ENCODE data around the gene NOP9.

Gene NOP9

GRCh38 chr14:24323341-24323740 is 23.7 kb downstream of the NOP9 start:
- Histone ChIP-seq H3K27me3 (ENCODE audit: control insufficient read depth in 3 of 3, insufficient read depth in 3 of 3, low read depth in 1 of 3, low read length in 3 of 3) (peaks cover 0 to 56% (median 10%) of the 10 kb centered on the region in 3 experiments), H2BK5ac (ENCODE audit: low read length) (no peak overlapping the region), H3K23ac (ENCODE audit: low read depth, low read length, poor library complexity) (peak overlapping the region; percentile 77), H3K36me3 (replicated peaks in 1 of 2; ENCODE audit: control insufficient read depth in 2 of 2, insufficient read depth in 2 of 2, low read length in 2 of 2) (no peaks in the 10 kb centered on the region), H3K27ac (replicated peaks; ENCODE audit: low read length) (no peak overlapping the region), H4K91ac (ENCODE audit: low read depth, low read length, poor library complexity) (no peak overlapping the region), H3K4ac (ENCODE audit: low read length) (no peak overlapping the region), H3K4me3 (ENCODE audit: low read length in 2 of 2) (no peak overlapping the region), H2BK12ac (ENCODE audit: low read length) (no peak overlapping the region), H3K79me1 (ENCODE audit: low read depth, low read length) (no peaks in the 10 kb centered on the region), H3K4me2 (ENCODE audit: insufficient read depth, low read length, poor library complexity, severe bottlenecking) (no peak overlapping the region), H4K8ac (ENCODE audit: low read depth, low read length) (no peak overlapping the region), H2AFZ (ENCODE audit: low read length) (no peak overlapping the region), H3K14ac (ENCODE audit: low read length) (no peak overlapping the region), H2BK15ac (ENCODE audit: low read length) (no peak overlapping the region), H3K18ac (ENCODE audit: low read length) (no peak overlapping the region), H2BK120ac (ENCODE audit: low read depth, low read length) (no peak overlapping the region), H3K9ac (ENCODE audit: low read depth, low read length, poor library complexity) (no peak overlapping the region), H3K9me3 (replicated peaks in 1 of 2; ENCODE audit: control insufficient read depth in 2 of 2, insufficient read depth in 1 of 2, low read depth in 1 of 2, low read length in 2 of 2) (peaks cover 0 to 2% of the 10 kb centered on the region in 2 donors), H2AK5ac (ENCODE audit: low read depth, low read length) (peak overlapping the region; percentile 65), H3K4me1 (ENCODE audit: control insufficient read depth in 2 of 2, insufficient read depth in 1 of 2, low read depth in 1 of 2, low read length in 2 of 2) (peaks cover 4% of the 10 kb centered on the region in 2 donors)
- no peak for DNase-seq (ENCODE audit: low spot score)
- WGBS, 2 donors (ENCODE audit: extremely low coverage in 2 of 2, insufficient read length in 2 of 2, insufficient replicate concordance in 1 of 2): no CpG with 5 or more reads among the region's 3 CpGs

- H3K4me3 ChIP-seq (ENCODE audit: low read length in 2 of 2): peak overlapping the region in 1 of 2 donors; percentile 25
- peak overlapping the region; percentile 22 for H2BK12ac ChIP-seq (ENCODE audit: low read length)
- H3K27ac ChIP-seq (replicated peaks; ENCODE audit: low read length): no peak overlapping the region
- H4K8ac ChIP-seq (ENCODE audit: low read depth, low read length): no peak overlapping the region
- H3K18ac ChIP-seq (ENCODE audit: low read length): peak overlapping the region; percentile 80
- no peaks in the 10 kb centered on the region for H3K36me3 ChIP-seq (replicated peaks in 1 of 2; ENCODE audit: control insufficient read depth in 2 of 2, insufficient read depth in 2 of 2, low read length in 2 of 2)
- H3K9ac ChIP-seq (ENCODE audit: low read depth, low read length, poor library complexity): peak overlapping the region; percentile 44
- H3K27me3 ChIP-seq (ENCODE audit: control insufficient read depth in 3 of 3, insufficient read depth in 3 of 3, low read depth in 1 of 3, low read length in 3 of 3): peaks cover 0 to 58% (median 9%) of the 10 kb centered on the region in 3 experiments
- no peak overlapping the region for H2AK5ac ChIP-seq (ENCODE audit: low read depth, low read length)
- H2BK15ac ChIP-seq (ENCODE audit: low read length): no peak overlapping the region
- peaks cover 4% of the 10 kb centered on the region in 2 donors for H3K4me1 ChIP-seq (ENCODE audit: control insufficient read depth in 2 of 2, insufficient read depth in 1 of 2, low read depth in 1 of 2, low read length in 2 of 2)
- no peak overlapping the region for H3K14ac ChIP-seq (ENCODE audit: low read length)
- no peak overlapping the region for H3K4me2 ChIP-seq (ENCODE audit: insufficient read depth, low read length, poor library complexity, severe bottlenecking)
- no peak overlapping the region for H3K23ac ChIP-seq (ENCODE audit: low read depth, low read length, poor library complexity)
- no CpG with 5 or more reads among the region's 6 CpGs for WGBS, 2 donors (ENCODE audit: extremely low coverage in 2 of 2, insufficient read length in 2 of 2, insufficient replicate concordance in 1 of 2)
- peak overlapping the region; percentile 23 for H3K4ac ChIP-seq (ENCODE audit: low read length)
- H2BK5ac ChIP-seq (ENCODE audit: low read length): peak overlapping the region; percentile 53
- DNase-seq (ENCODE audit: low spot score): no peak
- no peak overlapping the region for H2AFZ ChIP-seq (ENCODE audit: low read length)
- H2BK120ac ChIP-seq (ENCODE audit: low read depth, low read length): no peak overlapping the region
- peaks cover 0 to 2% of the 10 kb centered on the region in 2 donors for H3K9me3 ChIP-seq (replicated peaks in 1 of 2; ENCODE audit: control insufficient read depth in 2 of 2, insufficient read depth in 1 of 2, low read depth in 1 of 2, low read length in 2 of 2)
- H3K79me1 ChIP-seq (ENCODE audit: low read depth, low read length): no peaks in the 10 kb centered on the region
- no peak overlapping the region for H4K91ac ChIP-seq (ENCODE audit: low read depth, low read length, poor library complexity)
Measured at GRCh38 chr14:24324024-24324423, 24.4 kb downstream of the NOP9 start.

GRCh38 chr14:24325041-24325530 is 25.4 kb downstream of the NOP9 start:
- Histone ChIP-seq H2BK15ac (ENCODE audit: low read length) (peak overlapping the region; percentile 47), H3K27ac (replicated peaks; ENCODE audit: low read length) (no peak overlapping the region), H3K4me2 (ENCODE audit: insufficient read depth, low read length, poor library complexity, severe bottlenecking) (no peak overlapping the region), H3K14ac (ENCODE audit: low read length) (peak overlapping the region; percentile 27), H4K91ac (ENCODE audit: low read depth, low read length, poor library complexity) (no peak overlapping the region), H3K9ac (ENCODE audit: low read depth, low read length, poor library complexity) (no peak overlapping the region), H2AK5ac (ENCODE audit: low read depth, low read length) (peak overlapping the region; percentile 83), H3K23ac (ENCODE audit: low read depth, low read length, poor library complexity) (peak overlapping the region; percentile 57), H3K9me3 (replicated peaks in 1 of 2; ENCODE audit: control insufficient read depth in 2 of 2, insufficient read depth in 1 of 2, low read depth in 1 of 2, low read length in 2 of 2) (peaks cover 0 to 2% of the 10 kb centered on the region in 2 donors), H3K27me3 (ENCODE audit: control insufficient read depth in 3 of 3, insufficient read depth in 3 of 3, low read depth in 1 of 3, low read length in 3 of 3) (peaks cover 0 to 59% (median 8%) of the 10 kb centered on the region in 3 experiments), H4K8ac (ENCODE audit: low read depth, low read length) (no peak overlapping the region), H3K79me1 (ENCODE audit: low read depth, low read length) (no peaks in the 10 kb centered on the region), H2BK120ac (ENCODE audit: low read depth, low read length) (no peak overlapping the region), H3K18ac (ENCODE audit: low read length) (no peak overlapping the region), H3K4me3 (ENCODE audit: low read length in 2 of 2) (no peak overlapping the region), H3K36me3 (replicated peaks in 1 of 2; ENCODE audit: control insufficient read depth in 2 of 2, insufficient read depth in 2 of 2, low read length in 2 of 2) (no peaks in the 10 kb centered on the region), H3K4me1 (ENCODE audit: control insufficient read depth in 2 of 2, insufficient read depth in 1 of 2, low read depth in 1 of 2, low read length in 2 of 2) (peaks cover 4% of the 10 kb centered on the region in 2 donors), H2AFZ (ENCODE audit: low read length) (no peak overlapping the region), H2BK12ac (ENCODE audit: low read length) (no peak overlapping the region), H2BK5ac (ENCODE audit: low read length) (no peak overlapping the region), H3K4ac (ENCODE audit: low read length) (peak overlapping the region; percentile 55)
- no CpG with 5 or more reads among the region's 5 CpGs for WGBS, 2 donors (ENCODE audit: extremely low coverage in 2 of 2, insufficient read length in 2 of 2, insufficient replicate concordance in 1 of 2)
- DNase-seq (ENCODE audit: low spot score): no peak

- H2BK12ac ChIP-seq (ENCODE audit: low read length): peak overlapping the region; percentile 34
- no peak overlapping the region for H3K23ac ChIP-seq (ENCODE audit: low read depth, low read length, poor library complexity)
- no peak overlapping the region for H3K4ac ChIP-seq (ENCODE audit: low read length)
- H3K18ac ChIP-seq (ENCODE audit: low read length): no peak overlapping the region
- no peak overlapping the region for H3K4me3 ChIP-seq (ENCODE audit: low read length in 2 of 2)
- H3K27ac ChIP-seq (replicated peaks; ENCODE audit: low read length): no peak overlapping the region
- no peak overlapping the region for H3K4me2 ChIP-seq (ENCODE audit: insufficient read depth, low read length, poor library complexity, severe bottlenecking)
- peaks cover 4% of the 10 kb centered on the region in 2 donors for H3K4me1 ChIP-seq (ENCODE audit: control insufficient read depth in 2 of 2, insufficient read depth in 1 of 2, low read depth in 1 of 2, low read length in 2 of 2)
- no peak overlapping the region for H2AFZ ChIP-seq (ENCODE audit: low read length)
- H2BK5ac ChIP-seq (ENCODE audit: low read length): peak overlapping the region; percentile 60
- no peak overlapping the region for H2BK120ac ChIP-seq (ENCODE audit: low read depth, low read length)
- WGBS, 2 donors (ENCODE audit: extremely low coverage in 2 of 2, insufficient read length in 2 of 2, insufficient replicate concordance in 1 of 2): no CpG with 5 or more reads among the region's 9 CpGs
- no peaks in the 10 kb centered on the region for H3K79me1 ChIP-seq (ENCODE audit: low read depth, low read length)
- H3K14ac ChIP-seq (ENCODE audit: low read length): no peak overlapping the region
- H3K9me3 ChIP-seq (replicated peaks in 1 of 2; ENCODE audit: control insufficient read depth in 2 of 2, insufficient read depth in 1 of 2, low read depth in 1 of 2, low read length in 2 of 2): peaks cover 0 to 2% of the 10 kb centered on the region in 2 donors
- H2AK5ac ChIP-seq (ENCODE audit: low read depth, low read length): peak overlapping the region; percentile 83
- H3K9ac ChIP-seq (ENCODE audit: low read depth, low read length, poor library complexity): no peak overlapping the region
- no peak for DNase-seq (ENCODE audit: low spot score)
- H3K36me3 ChIP-seq (replicated peaks in 1 of 2; ENCODE audit: control insufficient read depth in 2 of 2, insufficient read depth in 2 of 2, low read length in 2 of 2): no peaks in the 10 kb centered on the region
- no peak overlapping the region for H4K91ac ChIP-seq (ENCODE audit: low read depth, low read length, poor library complexity)
- no peak overlapping the region for H2BK15ac ChIP-seq (ENCODE audit: low read length)
- no peak overlapping the region for H4K8ac ChIP-seq (ENCODE audit: low read depth, low read length)
- peaks cover 0 to 62% (median 13%) of the 10 kb centered on the region in 3 experiments for H3K27me3 ChIP-seq (ENCODE audit: control insufficient read depth in 3 of 3, insufficient read depth in 3 of 3, low read depth in 1 of 3, low read length in 3 of 3)
Measured at GRCh38 chr14:24325963-24326362, 26.3 kb downstream of the NOP9 start.

Data from neuronal stem cell (in vitro differentiated cells).